Mesenchymal stem cell (in vitro differentiated cells and primary cell): Measurements from ENCODE around the gene PTPRG.

Experiments used
- DNase-seq: peaks from one replicate; pipeline ENCODE4 v3.0.0-alpha.2; 2013
- H2AFZ ChIP-seq: one replicate; pipeline ENCODE4 v1.6.1; 2013; ENCODE audit warnings: low read depth, mild to moderate bottlenecking, control low read depth, inconsistent platforms, low read length, moderate library complexity
- H2AK5ac ChIP-seq: 2 replicates; pipeline ENCODE4 v1.6.1; 2013; ENCODE audit warnings: low read length, moderate library complexity, mild to moderate bottlenecking, inconsistent platforms; ENCODE audit not compliant: severe bottlenecking
- H2BK120ac ChIP-seq: one replicate; pipeline ENCODE4 v1.6.1; 2013; ENCODE audit warnings: low read depth, mild to moderate bottlenecking, inconsistent platforms, low read length, moderate library complexity
- H2BK12ac ChIP-seq, 2 experiments: one replicate each; pipeline ENCODE4 v1.6.1; 2013; ENCODE audit warnings: inconsistent platforms in 2 of 2, low read length in 2 of 2, mild to moderate bottlenecking in 2 of 2, moderate library complexity in 2 of 2, control low read depth in 1 of 2
- H2BK15ac ChIP-seq: one replicate; pipeline ENCODE4 v1.6.1; 2013; ENCODE audit warnings: mild to moderate bottlenecking, low read depth, inconsistent platforms; ENCODE audit not compliant: poor library complexity, severe bottlenecking
- H2BK5ac ChIP-seq: 2 replicates; pipeline ENCODE4 v1.6.1; 2013; ENCODE audit warnings: low read depth, mild to moderate bottlenecking, low read length, control low read depth, inconsistent platforms; ENCODE audit not compliant: poor library complexity, severe bottlenecking
- H3K14ac ChIP-seq, 2 experiments: one replicate each; pipeline ENCODE4 v1.6.1; 2013; ENCODE audit warnings: inconsistent platforms in 2 of 2, low read length in 2 of 2, control low read depth in 1 of 2, mild to moderate bottlenecking in 1 of 2, moderate library complexity in 1 of 2
- H3K18ac ChIP-seq, 2 experiments: one replicate each; pipeline ENCODE4 v1.6.1; 2013; ENCODE audit warnings: inconsistent platforms in 2 of 2, low read length in 2 of 2, control low read depth in 1 of 2, low read depth in 1 of 2, mild to moderate bottlenecking in 1 of 2
- H3K23ac ChIP-seq, 2 experiments: one replicate each; pipeline ENCODE4 v1.6.1; 2013; ENCODE audit warnings: inconsistent platforms in 2 of 2, low read length in 2 of 2, mild to moderate bottlenecking in 2 of 2, moderate library complexity in 2 of 2, control low read depth in 1 of 2
- H3K27ac ChIP-seq: 2 replicates; pipeline ENCODE4 v1.5.1; 2013; ENCODE audit warnings: mild to moderate bottlenecking, moderate library complexity, low read length, control low read depth, inconsistent platforms; ENCODE audit not compliant: poor library complexity, severe bottlenecking
- H3K27me3 ChIP-seq, 2 experiments: 2 replicates each; pipeline versions ENCODE4 v1.6.1 to v1.7.0; 2013; ENCODE audit warnings: low read length in 2 of 2, mild to moderate bottlenecking in 2 of 2, moderate library complexity in 2 of 2, control low read depth in 1 of 2, inconsistent platforms in 1 of 2; ENCODE audit not compliant: control insufficient read depth in 1 of 2, insufficient read depth in 1 of 2
- H3K36me3 ChIP-seq, 2 experiments: 2 replicates each; pipeline versions ENCODE4 v1.6.1 to v1.7.0; 2013; ENCODE audit warnings: low read length in 2 of 2, control low read depth in 1 of 2, inconsistent platforms in 1 of 2, low read depth in 1 of 2, mild to moderate bottlenecking in 1 of 2; ENCODE audit not compliant: insufficient read depth in 2 of 2, control insufficient read depth in 1 of 2
- H3K4ac ChIP-seq, 2 experiments: one replicate each; pipeline ENCODE4 v1.6.1; 2013; ENCODE audit warnings: inconsistent platforms in 2 of 2, low read length in 2 of 2, mild to moderate bottlenecking in 2 of 2, moderate library complexity in 2 of 2, control low read depth in 1 of 2, low read depth in 1 of 2
- H3K4me1 ChIP-seq: 2 replicates; pipeline ENCODE4 v1.6.1; 2013; ENCODE audit warnings: low read depth, low read length, control low read depth; ENCODE audit not compliant: control insufficient read depth, insufficient read depth
- H3K4me2 ChIP-seq: 2 replicates; pipeline ENCODE4 v1.6.1; 2013; ENCODE audit warnings: low read length, mild to moderate bottlenecking, inconsistent platforms; ENCODE audit not compliant: poor library complexity, severe bottlenecking
- H3K4me3 ChIP-seq, 2 experiments: 2 replicates each; pipeline versions ENCODE4 v1.5.1 to v1.7.0; 2013; ENCODE audit warnings: low read length in 2 of 2, mild to moderate bottlenecking in 2 of 2, control low read depth in 1 of 2, low read depth in 1 of 2; ENCODE audit not compliant: insufficient read depth in 1 of 2
- H3K79me1 ChIP-seq: replicated peaks from 2 replicates; pipeline ENCODE4 v1.6.1; 2013; ENCODE audit warnings: mild to moderate bottlenecking, control low read depth, low read length, inconsistent platforms; ENCODE audit not compliant: poor library complexity, severe bottlenecking
- H3K9ac ChIP-seq: 2 replicates; pipeline ENCODE4 v1.7.0; 2013; ENCODE audit warnings: mild to moderate bottlenecking, low read length, moderate library complexity
- H3K9me3 ChIP-seq: 2 replicates; pipeline ENCODE4 v1.7.0; 2013; ENCODE audit warnings: mild to moderate bottlenecking, low read length; ENCODE audit not compliant: control insufficient read depth
- H4K8ac ChIP-seq: one replicate; pipeline ENCODE4 v1.6.1; 2013; ENCODE audit warnings: inconsistent platforms, mild to moderate bottlenecking, low read length, moderate library complexity
- H4K91ac ChIP-seq: one replicate; pipeline ENCODE4 v1.6.1; 2013; ENCODE audit warnings: mild to moderate bottlenecking, low read length, inconsistent platforms
- WGBS: methylation state at CpG from one replicate; pipeline ENCODE4 v1.1.7; 2013; ENCODE audit warnings: mixed read lengths; 5-methylcytosine and 5-hydroxymethylcytosine counted together

Gene PTPRG

GRCh38 chr3:61562042-61562720 is 810 bp downstream of the PTPRG start:
- Histone ChIP-seq H3K36me3 (no peaks in the 10 kb centered on the region), H3K4me2 (peak overlapping the region; percentile 99), H2BK15ac (peak overlapping the region; percentile 97), H3K9ac (peak overlapping the region; percentile 99), H3K4me3 (peak overlapping the region; percentile 81 to 96), H2AK5ac (no peak overlapping the region), H3K27me3 (no peaks in the 10 kb centered on the region), H3K23ac (peak overlapping the region in 1 of 2 experiments; percentile 57), H3K14ac (peak overlapping the region in 1 of 2 experiments; percentile 91), H2BK5ac (peak overlapping the region; percentile 100), H2AFZ (peak overlapping the region; percentile 54), H3K27ac (peak overlapping the region; percentile 82), H2BK120ac (peak overlapping the region; percentile 92), H4K8ac (peak overlapping the region; percentile 73), H3K4ac (peak overlapping the region in 1 of 2 experiments; percentile 64), H2BK12ac (peak overlapping the region in 1 of 2 experiments; percentile 61), H3K18ac (peak overlapping the region; percentile 78 to 95), H3K4me1 (peaks cover 12% of the 10 kb centered on the region), H3K9me3 (peaks cover 7% of the 10 kb centered on the region), H3K79me1 (peaks cover 15% of the 10 kb centered on the region), H4K91ac (no peak overlapping the region)
- under 1% methylated on average over 59 of the region's 65 CpGs for WGBS
- DNase-seq = peak; percentile 51

GRCh38 chr3:61562721-61563312 is 1.4 kb downstream of the PTPRG start:
- peak overlapping the region; percentile 81 to 96 for H3K4me3 ChIP-seq
- peak overlapping the region; percentile 29 for H4K8ac ChIP-seq
- H3K4me1 ChIP-seq = peaks cover 12% of the 10 kb centered on the region
- peak overlapping the region; percentile 23 for H2BK120ac ChIP-seq
- peak overlapping the region in 1 of 2 experiments; percentile 76 for H3K4ac ChIP-seq
- peak; percentile 37 for DNase-seq
- peak overlapping the region; percentile 99 for H3K4me2 ChIP-seq
- H3K79me1 ChIP-seq = peaks cover 21% of the 10 kb centered on the region
- peaks cover 7% of the 10 kb centered on the region for H3K9me3 ChIP-seq
- H3K14ac ChIP-seq = peak overlapping the region in 1 of 2 experiments; percentile 55
- no peaks in the 10 kb centered on the region for H3K27me3 ChIP-seq
- peak overlapping the region in 1 of 2 experiments; percentile 57 for H3K23ac ChIP-seq
- no peak overlapping the region for H2AK5ac ChIP-seq
- no peak overlapping the region for H4K91ac ChIP-seq
- no peaks in the 10 kb centered on the region for H3K36me3 ChIP-seq
- H2AFZ ChIP-seq = peak overlapping the region; percentile 68
- no peak overlapping the region for H3K27ac ChIP-seq
- H3K18ac ChIP-seq = peak overlapping the region in 1 of 2 experiments; percentile 52
- no peak overlapping the region for H2BK15ac ChIP-seq
- peak overlapping the region; percentile 99 for H3K9ac ChIP-seq
- WGBS = 2% methylated on average over 41 of the region's 44 CpGs
- H2BK5ac ChIP-seq = no peak overlapping the region
- peak overlapping the region in 1 of 2 experiments; percentile 60 for H2BK12ac ChIP-seq

- peak overlapping the region; percentile 81 to 96 for H3K4me3 ChIP-seq
- H3K18ac ChIP-seq = no peak overlapping the region
- H2BK120ac ChIP-seq = no peak overlapping the region
- no peak overlapping the region for H3K14ac ChIP-seq
- no peaks in the 10 kb centered on the region for H3K36me3 ChIP-seq
- peak overlapping the region; percentile 99 for H3K4me2 ChIP-seq
- no peak overlapping the region for H2BK12ac ChIP-seq
- H2BK15ac ChIP-seq = no peak overlapping the region
- no peak overlapping the region for H4K8ac ChIP-seq
- H2BK5ac ChIP-seq = no peak overlapping the region
- H3K9ac ChIP-seq = peak overlapping the region; percentile 99
- peak; percentile 19 for DNase-seq
- no peak overlapping the region for H3K27ac ChIP-seq
- no peaks in the 10 kb centered on the region for H3K27me3 ChIP-seq
- no peak overlapping the region for H4K91ac ChIP-seq
- H3K4me1 ChIP-seq = peaks cover 12% of the 10 kb centered on the region
- peak overlapping the region in 1 of 2 experiments; percentile 64 for H3K23ac ChIP-seq
- no peaks in the 10 kb centered on the region for H3K9me3 ChIP-seq
- no peak overlapping the region for H3K4ac ChIP-seq
- no peak overlapping the region for H2AFZ ChIP-seq
- H3K79me1 ChIP-seq = peaks cover 23% of the 10 kb centered on the region
- H2AK5ac ChIP-seq = no peak overlapping the region
- 2% methylated on average over 45 of the region's 52 CpGs for WGBS
Observed at GRCh38 chr3:61563313-61564271, 2.2 kb downstream of the PTPRG start.
